ENCODE results near the gene PRKCA.
"Not testable (repeated sequence)": the region's sequence is repeated elsewhere in the genome, so short reads cannot be mapped to it uniquely, and the experiment has no call there.

The PRKCA gene

DNA sequence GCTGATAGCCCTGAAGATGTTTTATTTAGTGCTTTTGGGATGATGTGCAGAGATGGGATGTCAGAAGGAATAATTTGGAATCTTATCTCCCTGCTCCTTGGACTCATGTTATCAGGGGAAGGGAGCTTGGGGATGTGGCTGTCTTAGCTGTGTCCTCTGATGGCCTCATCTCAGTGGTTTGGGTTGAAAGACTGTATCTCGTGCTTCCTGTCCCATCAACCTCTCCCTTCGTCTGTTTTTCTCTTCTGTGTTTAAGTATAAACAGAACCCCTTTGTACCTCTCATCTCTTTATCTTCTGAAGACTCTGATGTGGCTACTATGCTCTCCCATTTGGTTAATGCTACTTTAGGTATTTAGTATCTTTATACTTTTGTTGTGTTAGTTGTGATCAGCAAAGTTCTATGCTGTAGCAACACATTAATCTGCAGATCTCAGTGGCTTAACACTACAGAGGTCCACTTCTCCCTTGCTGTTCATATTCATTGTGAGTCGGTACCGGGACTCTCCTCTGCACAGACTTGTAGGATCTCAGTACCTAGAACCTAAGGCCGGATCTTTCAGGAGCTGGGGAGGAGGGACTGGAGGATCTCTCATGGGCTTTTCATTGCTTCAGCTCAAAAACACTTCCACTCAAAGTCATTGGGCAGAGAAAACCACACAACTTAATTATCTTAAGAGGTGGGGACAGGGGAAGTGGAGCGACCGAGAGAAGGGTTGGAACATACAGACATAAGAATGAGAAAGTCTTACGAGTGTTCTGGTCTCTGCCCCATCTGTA lies 28.8 kb downstream of the PRKCA start:
- no peak for DNase-seq

DNA sequence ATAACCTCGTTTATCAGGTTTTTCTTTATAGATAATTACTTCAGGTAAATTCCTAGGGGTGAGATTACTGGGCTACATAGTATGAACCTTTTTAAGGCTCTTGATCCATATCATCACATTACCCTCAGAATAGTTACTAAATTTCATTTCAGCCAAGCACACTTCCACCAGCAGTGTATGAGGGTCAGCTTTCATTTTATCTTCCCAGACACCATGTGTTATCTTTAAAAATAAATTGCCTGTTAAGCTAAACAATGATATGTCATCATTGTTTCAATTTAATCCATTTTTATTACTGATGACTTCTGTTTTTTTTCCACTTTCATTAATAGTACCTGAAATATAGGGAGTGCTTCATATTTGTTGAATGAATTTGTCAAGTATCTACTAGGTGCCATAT lies 33.4 kb downstream of the PRKCA start:
- no peak for DNase-seq

DNA sequence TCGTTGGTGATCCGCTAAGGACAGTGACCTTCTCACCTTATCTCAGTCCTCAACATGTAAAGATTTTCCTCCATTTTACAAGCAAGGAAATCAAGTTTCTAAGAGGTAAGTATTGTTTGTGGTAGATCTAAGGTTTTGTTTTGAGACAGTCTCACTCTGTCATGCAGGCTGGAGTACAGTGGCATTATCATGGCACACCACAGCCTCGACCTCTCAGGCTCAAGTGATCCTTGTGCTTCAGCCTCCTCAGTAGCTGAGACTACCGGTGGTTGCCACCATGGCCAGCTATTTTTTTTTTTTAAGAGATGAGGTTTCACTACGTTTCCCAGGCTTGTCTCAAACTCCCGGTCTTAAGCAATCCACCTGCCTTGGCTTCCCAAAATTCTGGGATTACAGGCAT lies 34.9 kb downstream of the PRKCA start:
- no peak for DNase-seq

DNA sequence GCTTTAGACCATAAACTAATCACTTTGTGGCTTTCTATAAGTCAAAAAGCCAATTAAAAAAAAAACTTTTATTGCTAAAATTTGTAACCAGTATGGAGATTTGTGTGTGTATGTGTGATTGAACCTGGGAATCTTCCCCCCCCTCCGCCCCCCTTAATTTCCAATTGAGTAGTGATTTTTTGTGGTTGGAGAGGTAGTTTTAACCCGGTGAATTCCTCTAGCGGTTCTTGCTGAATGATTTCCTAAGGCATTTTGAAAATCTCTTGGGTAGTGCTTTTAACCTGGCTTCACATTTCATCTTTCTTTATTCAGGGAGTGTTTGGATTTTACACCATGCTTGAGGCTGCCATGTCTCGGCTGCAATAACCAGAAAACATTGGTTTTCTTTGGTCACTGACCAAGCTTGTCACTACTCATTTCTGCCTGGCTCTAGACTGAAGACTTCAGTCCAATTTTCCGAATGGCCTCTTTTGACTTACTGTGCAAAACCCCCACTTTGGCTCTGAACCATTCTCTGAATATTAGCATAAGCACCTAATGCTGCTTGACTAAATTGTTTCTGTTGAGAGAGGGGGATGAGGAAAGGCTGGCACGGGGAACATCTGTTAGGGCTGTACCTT lies 35.6 kb downstream of the PRKCA start:
- DNase-seq, result no peak

DNA sequence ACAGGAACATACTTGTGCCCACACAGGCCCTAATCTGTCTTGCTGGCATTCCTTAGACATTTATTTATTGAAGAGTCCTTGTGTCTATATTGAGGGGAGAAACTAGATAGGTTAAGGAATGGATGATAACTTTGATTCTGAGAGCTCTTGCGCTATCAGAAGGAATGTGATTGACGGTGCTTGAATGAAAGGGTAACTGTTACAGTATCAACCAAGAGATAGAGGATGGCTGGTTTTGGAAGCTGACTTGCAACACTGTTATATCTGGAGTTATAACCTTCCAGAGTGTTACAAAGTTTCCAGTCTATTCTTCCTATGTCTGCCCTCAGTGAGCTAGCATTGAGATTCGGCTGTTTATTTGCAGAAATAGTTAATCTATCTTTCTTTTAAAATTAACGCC lies 36.5 kb downstream of the PRKCA start:
- DNase-seq, result no peak

DNA sequence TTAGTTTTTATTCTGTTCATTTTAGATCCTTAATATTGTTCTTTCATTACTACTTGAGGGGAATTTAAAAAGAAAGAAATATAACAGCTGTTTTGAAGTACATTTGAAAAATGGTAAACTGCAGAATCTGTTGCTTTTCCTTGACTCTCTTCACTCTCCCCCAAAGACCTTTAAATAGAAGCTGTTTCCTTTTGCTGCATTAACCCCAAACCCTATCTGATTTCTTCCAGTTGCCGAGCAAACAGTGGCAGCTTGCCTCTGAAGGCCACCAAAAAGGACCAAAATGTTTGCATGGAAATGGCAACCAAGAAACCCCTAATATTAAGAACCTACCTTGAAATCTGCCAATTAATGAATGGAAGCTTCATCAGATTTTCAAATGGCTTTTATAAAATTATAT lies 37.1 kb downstream of the PRKCA start:
- DNase-seq, result no peak

DNA sequence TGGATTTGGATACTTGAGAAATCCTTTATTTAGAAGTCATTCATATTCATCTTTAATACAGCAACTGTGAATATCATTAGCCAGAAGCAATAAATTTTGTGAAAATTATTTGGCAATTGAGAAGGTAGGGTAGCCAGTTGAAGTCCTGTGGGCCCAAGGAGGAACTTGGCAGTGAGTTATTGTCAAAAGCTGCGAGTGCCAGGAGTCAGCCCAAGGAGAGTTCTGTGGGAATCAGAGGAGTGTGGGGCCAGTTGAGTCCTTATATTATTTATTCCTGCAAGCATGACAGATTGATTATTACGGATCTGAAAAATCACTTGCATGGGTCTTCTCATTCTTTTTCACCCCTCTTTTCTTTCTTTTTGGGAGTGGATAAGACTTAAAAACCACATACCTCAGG lies 38.3 kb downstream of the PRKCA start:
- no peak for DNase-seq

DNA sequence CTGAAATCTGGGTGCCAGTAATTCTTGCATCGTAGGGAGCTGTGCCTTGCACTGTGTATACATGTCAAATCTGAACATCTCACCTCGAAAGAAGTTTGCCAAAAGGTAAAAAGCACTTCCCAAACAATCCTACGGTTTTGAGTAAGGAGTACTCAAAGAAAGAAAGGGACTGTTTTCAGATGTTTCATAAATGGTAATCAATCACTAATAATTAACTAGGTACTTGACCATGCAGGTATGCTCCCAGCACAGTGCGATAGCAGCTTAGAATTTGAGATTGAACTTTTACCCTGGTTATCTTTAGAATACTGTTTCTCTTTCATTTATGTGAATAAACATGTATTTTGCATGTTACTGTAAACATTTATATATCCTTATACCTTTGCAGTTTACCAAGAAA lies 39.0 kb downstream of the PRKCA start:
- DNase-seq, result no peak

DNA sequence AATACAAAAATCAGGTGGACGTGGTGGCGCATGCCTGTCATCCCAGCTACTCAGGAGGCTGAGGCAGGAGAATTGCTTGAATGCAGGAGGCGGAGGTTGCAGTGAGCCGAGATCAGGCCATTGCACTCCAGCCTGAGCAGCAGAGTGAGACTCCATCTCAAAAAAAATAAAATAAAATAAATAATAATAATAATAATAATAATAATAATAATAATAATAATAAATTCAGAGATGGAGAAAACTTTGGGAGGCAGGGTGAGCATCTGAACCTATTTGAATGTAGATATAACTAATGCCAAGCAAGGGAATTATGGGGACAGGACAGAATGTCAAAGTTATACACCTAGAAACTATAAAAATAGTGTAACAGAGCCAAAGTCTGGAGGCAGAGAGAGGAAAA lies 39.9 kb downstream of the PRKCA start:
- not testable (repeated sequence) for DNase-seq

DNA sequence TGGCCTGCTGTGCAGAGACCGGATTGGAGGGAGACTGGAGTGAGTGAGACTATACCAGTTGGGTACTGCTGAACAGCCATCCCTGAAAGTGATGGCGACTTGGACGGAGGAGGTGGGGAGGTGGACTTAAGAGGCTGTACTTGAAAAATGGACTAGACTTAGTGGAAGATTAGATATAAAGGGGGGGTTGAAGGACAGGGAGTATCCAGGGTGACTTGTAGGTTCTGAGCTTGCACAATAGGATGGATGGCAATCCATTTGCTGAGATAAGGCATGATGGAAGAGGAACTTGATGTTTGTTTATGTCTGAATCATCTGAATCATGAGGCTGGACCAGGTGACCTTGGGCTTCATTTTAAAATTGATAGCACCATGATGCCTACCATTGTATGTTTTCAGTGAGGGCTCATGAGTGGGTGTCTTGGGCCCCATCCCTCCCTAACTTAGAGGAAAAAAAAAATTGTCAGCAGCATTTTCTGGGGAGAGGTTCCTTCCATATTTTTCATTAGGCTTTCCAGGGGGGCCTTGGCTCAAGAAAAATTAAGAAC lies 41.2 kb downstream of the PRKCA start:
- no peak for DNase-seq

DNA sequence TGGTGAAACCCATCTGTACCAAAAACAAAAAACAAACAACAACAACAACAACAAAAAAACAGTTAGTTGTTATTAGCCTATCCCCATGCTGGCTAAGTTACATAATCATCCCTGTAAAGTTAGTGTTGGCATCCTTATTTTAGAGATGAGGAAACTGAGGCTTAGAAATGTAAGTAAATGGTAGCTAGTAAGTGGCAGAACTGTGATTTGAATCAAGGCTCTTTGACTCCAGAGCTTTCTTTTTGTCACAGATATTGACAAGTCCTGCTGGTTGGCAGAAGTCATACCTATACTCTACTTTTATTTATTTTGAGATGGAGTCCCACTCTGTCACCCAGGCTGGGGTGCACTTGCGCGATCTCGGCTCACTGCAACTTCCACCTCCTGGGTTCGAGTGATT lies 42.1 kb downstream of the PRKCA start:
- DNase-seq, result no peak

DNA sequence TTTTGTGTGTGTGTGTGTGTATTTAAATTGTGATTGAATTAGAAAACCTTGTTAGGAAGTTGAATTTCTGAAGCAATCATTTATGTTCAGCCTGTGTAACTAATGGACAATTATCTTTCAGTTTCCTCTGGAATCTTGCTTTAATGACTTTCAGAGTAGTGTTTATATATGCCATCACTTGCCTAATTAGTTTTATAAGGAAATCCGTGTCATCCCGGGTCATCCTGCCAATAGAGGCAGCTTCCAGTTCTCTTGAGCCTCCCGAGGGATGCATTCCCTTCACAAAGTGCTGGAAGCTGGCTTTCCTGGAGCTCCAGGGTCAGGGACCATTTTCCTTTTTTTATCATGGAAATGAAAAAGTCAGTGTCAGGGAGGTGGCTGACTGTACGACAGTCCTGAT lies 42.9 kb downstream of the PRKCA start:
- no peak for DNase-seq

DNA sequence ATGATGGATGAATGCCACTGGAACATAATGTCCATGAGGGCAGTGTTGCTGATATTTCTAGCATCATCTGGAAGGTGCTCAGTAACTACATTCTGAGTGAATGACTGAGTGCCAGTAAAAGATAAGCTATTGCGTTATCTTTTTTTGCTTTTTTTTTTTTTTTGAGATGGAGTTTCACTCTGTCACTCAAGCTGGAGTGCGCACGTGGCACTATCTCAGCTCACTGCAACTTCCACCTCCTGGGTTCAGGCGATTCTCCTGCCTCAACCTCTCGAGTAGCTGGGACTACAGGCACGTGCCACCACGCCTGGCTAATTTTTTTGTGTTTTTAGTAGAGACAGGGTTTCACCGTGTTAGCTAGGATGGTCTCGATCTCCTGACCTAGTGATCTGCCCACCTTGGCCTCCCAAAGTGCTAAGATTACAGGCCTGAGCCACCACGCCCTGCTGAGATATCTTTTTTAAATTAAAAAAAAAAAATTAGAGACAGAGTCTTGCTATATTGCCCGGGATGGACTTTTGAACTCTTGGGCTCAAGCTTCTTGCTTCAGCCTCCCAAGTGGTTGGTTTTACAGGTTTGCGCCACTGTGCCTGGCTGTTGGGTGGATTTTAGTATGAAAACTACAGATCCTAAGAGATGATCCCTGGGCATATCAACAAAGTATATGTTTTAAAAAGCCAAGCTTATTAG lies 43.7 kb downstream of the PRKCA start:
- DNase-seq, result not testable (repeated sequence)

DNA sequence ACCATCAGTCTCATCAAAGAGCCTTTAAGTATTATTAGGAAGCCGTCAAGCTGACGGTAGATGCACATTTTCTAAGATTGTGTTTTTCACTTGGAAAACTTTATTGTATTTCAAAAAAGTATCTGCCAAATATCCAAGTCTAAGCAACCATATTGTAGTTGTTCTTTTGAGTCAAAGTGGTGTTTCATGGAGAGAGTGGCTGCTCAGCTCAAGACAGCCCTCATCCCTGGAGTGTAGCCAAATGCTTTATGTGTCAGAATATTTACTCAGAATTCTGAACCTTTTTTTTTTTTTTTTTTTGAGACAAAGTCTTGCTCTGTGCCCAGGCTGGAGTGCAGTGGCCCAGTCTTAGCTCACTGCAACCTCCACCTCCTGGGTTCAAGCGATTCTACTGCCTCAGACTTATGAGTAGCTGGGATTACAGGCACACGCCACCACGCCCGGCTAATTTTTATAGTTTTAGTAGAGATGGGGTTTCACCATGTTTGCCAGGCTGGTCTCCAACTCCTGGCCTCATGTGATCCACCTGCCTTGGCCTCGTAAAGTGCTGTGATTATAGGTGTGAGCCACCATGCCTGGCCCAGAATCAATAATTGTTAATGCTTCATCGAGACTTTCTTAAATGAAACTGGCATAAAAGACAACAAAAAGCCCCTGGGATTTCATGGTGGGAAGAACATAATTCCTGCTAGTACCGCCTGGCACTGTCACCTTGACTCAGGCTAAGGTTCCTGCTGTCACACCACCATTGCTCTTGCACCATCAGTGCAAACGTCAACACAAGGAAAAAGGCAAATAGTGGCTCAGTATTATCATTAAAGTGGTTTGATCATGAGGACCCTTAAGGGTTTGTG lies 45.5 kb downstream of the PRKCA start:
- no peak for DNase-seq

DNA sequence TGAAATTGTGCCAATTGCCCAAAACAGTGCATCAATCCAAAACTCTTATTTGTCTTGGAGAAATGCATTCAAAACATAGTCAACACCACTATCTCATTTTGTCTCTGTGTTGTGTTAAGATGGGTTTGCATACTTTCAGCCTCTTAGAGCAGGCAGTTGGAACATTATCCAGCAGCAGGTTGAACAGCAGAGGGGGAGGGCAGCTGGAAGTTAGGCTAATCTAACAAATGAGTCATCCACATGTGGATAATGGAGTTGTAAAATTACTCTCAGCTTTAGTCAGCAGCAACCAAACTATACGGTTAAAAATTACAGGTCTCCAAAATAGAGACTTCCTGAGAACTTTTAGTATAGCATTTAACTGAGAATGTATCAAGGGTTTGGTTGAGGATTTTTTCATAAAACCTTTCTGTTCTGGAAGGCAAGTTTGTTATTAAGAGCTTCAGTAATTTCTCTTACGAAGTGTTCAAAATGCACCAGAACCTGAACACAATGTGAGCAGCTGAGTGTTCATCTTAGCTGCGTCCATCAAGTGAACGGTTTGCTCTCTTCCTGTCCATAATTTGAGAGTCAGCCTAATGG lies 46.3 kb downstream of the PRKCA start:
- no peak for DNase-seq

DNA sequence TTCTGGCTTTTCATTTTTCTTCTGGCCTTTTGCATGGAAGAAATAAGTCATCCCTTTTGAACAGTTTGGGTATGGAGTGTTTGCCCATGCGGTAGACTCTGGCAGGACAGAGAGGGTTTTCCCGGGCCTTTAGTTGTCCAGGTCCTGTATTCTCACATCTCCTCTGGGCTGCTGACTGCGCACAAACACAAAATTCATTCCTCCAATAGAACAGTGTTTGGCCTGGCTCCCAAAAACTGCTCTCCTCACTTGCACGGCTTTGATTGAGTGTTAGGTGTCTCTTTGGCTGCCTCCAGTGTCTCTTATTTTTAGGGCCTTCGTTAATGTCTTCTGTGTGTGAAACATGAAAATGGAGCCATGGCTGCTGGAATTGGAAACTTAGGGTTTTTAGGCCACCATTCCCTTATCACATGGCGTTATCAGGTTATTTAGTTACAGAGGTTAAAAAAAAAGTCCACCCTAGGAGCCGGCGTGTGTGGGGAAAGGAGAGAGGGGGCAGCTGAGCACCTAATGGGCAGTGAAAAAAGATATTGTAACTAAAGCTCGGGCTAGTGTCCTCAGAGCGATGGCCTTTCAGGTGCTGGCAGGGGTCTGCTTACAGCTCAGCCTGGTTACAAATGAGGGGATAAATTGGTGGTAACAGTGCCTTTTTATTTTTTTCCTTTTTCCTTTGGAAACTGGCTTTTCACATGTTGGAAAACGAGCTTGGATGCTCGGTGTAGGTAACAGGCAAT lies 47.3 kb downstream of the PRKCA start:
- DNase-seq, result no peak

DNA sequence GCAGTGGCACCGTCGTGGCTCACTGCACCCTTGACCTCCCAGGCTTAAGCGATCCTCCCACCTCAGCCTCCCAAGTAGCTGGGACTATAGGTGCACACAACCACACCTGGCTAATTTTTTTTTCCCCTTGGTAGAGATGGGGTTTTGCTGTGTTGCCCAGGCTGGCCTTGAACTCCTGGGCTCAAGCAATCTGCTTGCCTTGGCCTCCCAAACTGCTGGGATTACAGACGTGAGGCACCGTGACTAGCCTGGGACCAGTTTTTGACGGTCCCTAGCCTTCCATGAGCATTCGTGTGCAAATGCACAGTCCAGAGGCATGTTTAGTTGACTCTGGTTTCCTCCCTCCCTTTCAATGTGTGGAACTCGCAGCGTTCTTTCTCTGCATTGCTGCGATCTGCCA lies 48.2 kb downstream of the PRKCA start:
- DNase-seq, result not testable (repeated sequence)

DNA sequence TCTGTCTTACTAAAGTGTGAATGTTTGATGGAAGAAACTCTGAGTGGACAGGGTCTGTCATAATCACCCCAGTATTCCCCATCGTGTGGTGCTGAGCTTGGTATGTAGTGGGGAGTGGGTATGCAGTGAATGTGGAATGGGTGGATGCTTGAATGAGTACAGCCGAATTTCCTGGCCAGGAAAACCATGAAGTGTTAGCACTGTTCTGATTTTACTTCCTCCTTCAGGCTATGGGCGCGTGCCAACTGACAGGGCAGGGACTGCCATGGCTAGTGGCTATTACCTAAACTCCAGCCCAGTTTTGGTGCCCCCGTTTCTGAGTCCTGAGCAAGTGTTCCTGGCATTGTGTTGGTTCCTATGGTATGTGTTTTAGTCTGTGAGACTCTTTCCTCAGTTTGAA lies 48.6 kb downstream of the PRKCA start:
- no peak for DNase-seq

DNA sequence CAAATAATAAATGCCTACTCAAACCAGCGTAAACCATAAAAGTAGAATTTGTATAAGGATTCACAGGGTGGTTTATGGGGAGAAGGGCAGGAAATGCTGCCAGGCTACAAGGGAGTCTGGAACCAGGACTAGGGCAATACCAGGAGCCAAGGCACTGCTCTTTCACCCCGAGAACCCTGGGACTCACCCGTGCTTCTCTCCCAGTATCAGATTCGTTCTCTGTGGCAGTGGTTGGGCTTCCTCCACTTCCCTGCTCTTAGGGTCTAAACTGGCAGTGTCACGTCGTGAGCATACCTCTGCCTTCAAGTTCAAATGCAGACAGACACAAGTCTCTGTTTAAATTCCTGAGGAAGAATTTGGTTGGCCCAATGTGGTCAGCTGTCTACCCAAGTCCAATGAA lies 49.3 kb downstream of the PRKCA start:
- no peak for DNase-seq

DNA sequence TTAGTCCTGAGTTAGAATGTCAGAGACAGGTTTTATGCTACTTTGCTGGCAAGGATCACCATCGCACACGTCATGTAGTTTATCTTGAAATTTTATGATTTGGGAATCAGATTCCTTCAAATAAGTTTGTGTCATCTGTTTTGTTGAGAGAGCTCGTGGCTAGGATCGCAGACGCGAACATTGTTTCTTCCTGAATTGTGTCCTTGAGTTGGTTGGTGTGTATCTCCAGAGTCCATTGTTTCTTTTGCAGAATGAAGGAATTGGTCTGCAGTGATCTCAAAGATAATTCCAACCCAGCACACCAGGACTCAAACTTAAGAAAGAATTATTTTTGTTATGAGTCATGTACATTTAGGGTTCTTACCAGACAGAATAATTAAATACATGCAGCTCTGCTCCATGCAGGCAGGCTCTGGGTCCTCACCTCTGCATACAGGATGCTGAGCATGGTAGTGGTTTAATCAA lies 51.6 kb downstream of the PRKCA start:
- DNase-seq, result no peak

DNA sequence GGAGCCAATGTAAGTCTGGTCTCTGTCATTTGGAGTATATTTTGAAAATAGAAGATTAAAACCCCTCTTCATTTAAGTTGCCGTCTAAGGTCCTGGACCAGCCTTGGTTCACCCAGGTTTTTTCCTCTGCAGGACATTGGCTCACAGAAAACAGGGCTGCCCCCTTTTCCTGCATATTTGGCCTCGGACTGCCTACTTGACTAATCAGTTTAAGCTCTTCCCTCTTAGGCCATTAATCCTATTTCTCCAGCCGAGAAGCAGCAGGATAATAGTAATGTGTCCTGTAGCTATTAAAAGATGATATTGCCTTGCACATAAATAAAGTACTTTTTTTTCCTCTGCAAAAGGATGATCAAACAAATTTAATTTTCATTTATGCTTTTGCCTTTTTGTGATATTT lies 52.1 kb downstream of the PRKCA start:
- DNase-seq, result no peak

DNA sequence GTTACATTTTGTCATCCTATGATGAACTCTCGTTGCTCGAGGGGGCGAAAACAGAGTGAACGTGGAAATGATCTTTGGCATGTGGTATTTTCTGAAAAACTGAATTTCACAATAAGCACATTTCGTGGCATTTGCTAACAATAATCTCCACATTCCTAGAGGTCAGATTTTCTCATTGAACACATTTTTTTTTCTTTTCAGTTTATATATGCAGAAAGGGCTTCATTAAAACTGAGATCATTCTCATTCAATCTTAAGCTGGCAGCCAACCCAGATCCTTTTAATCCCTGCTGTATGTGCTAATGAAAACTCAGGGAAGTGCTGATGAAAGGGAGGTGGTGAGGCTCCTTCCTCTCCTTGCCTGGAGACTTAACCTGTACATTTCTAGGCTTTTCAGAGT lies 52.6 kb downstream of the PRKCA start:
- DNase-seq, result no peak

Measured in activated CD4-positive, CD25-positive, alpha-beta regulatory T cell treated with anti-CD3 and anti-CD28 coated beads, Interleukin-2, amount 50 U/mL, for 72 hours (primary cell).